ENCODE measurements around the gene VWA8.
"Not testable (repeated sequence)": the region's sequence is repeated elsewhere in the genome, so short reads cannot be mapped to it uniquely, and the experiment has no call there.

VWA8 gene

DNA sequence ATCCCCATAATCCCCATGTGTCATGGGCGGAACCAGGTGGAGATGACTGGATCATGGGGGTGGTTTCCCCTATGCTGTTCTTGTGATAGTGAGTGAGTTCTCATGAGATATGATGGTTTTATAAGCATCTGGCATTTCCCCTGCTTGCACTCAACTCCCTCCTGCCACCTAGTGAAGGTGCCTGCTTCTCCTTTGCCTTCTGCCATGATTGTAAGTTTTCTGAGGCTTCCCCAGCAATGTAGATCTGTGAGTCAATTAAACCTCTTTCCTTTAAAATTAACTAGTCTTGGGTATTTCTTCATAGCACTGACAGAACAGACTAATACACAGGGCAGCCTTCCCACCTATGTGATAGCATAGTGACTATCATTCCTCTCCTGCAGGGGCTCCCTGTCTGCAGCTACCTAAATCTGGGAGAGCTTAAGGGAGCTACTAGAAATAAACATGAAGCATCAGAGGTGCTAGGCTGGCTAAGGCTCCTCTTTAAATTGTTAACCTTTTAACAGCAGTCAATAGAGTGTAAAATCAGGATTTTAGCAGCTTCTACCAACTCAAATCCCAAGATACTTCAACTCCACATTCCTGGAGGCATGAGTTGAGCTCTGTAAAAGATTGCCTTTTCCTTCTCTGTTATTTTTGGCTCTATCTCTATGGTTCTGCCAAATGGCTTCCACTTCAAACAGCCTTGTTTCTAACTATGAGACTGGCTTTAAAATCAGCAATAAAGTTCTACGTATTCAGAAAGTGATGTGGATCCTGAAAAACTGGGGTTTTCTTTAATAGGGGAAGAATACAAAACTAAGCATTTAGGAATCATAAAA is 112.3 kb downstream of the VWA8 start:
- no peak for DNase-seq

- no peak for DNase-seq
These were observed 113.7 kb downstream of the VWA8 start for GRCh38 chr13:41847216-41847615.

DNA sequence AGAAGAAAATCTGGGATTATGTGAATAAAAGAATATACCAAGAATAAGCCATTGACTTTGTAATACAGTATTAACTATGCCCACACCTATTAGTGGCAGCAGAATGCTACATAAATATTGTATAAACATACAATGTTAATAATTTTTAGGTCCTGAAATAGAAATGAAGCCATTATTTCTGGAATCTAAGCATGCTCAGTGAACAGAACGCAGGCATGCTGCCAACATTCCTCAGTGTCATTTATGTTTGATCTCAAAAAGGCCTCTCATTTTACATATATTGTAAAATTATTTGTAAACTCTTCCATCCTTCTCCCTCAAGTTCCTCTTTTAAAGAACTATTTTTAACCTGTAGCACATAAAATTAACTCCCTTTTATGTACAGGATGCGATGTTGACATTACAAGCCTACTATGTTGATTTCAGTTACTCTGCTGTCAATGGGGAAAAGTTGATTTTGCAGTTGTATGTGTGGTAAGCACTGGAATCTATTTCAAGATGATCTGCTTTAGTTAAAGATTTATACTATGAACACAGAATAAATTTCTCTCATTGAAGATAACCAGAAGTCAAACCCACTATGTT is 118.8 kb downstream of the VWA8 start:
- no peak for DNase-seq

DNA sequence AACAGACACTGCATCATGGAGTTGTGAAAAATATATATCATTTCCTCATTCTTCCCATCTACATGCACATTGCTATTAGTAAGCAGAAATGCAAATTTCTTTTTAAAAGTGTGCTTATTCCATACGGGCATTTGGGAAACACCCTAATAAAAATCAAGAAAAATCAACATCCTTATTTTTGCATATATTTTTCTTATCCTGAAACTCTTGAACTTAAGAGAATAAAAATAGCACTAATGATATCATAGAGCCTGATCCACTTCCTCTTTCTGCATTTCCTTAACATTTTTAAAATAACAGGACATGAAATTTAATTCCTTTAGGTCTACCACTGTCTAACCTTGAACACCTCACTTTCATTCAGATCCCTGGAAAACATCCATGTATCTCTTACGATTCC is 123.3 kb downstream of the VWA8 start:
- no peak for DNase-seq

- no peak for DNase-seq
These were observed 125.0 kb downstream of the VWA8 start for GRCh38 chr13:41835871-41836270.

DNA sequence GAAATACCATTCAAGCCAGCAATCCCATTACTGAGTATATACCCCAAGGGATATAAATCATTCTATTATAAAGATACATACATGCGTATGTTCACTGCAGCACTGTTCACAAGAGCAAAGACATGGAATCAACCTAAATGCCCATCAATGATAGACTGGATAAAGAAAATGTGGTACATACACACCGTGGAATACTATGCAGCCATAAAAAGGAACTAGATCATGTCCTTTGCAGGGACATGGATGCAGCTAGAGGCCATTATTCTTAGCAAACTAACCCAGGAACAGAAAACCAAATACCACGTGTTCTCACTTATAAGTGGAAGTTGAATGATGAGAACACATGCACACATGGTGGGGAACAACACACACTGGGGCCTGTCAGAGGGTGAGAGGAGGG is 126.2 kb downstream of the VWA8 start:
- DNase-seq, result not testable (repeated sequence)

GRCh38 chr13:41833831-41834230 is 127.1 kb downstream of the VWA8 start:
- DNase-seq, result no peak

DNA sequence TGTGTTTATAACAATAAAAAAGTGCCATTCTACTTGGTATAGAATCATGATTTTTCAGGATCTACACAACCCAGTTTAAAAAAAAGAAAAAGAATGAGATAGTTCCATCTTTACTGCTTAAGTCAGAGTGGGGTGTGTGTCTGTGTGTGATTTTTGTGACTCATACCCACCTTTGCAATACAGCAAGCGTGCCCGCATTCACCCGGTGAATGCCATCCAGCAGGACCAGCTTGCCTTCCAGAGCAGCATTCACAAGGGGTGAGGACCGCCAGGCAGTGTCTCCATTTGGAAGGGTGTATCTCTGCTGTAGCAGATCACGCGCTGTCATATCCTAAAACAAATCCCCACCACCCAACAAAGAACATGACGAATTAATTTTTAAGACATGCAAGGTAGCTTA is 127.7 kb downstream of the VWA8 start:
- DNase-seq, result no peak

DNA sequence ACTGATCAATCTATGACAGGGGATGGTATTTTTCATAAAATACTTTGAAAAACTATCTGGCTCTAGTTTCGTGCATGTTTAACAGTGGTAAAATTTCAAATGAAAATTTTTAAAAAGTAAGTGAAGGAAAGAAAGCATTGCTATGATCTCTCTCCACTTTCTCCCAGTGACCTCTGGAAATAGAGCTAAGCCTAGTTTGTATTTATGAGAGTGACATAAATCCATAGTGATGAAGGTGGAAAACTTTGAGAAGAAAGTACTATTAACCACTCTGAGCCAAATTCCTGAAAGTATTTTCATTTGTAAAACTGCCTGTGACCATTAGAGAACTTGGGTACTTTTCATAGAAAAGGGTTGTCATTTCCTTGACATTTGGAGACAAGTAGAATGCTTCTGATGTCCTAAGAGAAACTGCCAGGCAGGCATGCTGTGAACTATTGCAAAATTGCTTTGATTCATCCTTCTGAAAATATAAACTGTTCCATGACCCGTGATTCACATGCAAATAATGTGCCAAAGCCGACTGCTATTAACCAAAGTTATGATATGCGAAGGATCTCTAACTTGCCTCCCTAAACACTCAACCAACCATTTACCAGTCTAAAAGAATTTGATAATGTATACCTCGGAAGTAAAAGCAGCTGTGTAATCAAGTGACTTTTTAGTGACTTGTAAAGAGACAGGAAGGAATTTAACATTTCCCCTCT is 133.2 kb downstream of the VWA8 start:
- DNase-seq, result no peak

GRCh38 chr13:41825691-41826090 is 135.2 kb downstream of the VWA8 start:
- no peak for DNase-seq

DNA sequence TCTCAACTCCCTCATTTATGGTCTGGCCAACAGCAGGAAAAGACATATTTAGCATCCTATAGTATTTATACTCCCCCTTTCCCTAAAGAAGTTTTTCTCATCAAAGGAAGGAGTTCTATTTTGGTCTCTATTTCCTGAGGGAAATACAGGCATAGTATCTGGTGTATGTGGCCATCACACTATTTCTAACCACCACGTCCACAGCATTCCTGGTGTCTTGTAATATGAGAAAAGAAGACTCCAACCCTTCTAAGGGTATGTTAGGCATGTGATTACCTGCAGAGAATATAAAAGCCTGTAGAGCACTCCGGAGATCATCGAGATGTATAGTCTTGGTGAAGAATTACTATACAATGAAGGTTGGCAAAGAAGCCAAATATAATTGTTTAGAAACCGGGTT is 137.4 kb downstream of the VWA8 start:
- no peak for DNase-seq

DNA sequence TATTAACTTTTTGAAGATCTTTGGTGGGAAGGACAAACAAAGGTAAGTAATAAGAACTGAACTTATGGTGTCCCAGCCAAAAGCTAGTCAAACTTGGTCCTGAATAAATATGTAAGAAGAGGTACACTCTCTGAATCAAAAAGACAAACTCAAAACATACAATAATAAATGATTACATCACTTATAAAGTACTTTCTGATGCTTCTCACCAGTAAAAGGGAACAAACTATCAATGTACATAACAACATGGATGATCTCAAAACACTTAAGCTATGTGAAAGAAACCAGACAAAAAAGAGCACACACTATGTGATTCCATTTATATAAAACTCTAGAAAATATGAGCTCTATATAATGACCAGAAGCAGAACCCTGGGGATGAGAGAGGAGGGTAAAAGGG is 138.3 kb downstream of the VWA8 start:
- DNase-seq, result no peak

- DNase-seq, result no peak
These were observed 139.7 kb downstream of the VWA8 start for GRCh38 chr13:41821238-41821594.

DNA sequence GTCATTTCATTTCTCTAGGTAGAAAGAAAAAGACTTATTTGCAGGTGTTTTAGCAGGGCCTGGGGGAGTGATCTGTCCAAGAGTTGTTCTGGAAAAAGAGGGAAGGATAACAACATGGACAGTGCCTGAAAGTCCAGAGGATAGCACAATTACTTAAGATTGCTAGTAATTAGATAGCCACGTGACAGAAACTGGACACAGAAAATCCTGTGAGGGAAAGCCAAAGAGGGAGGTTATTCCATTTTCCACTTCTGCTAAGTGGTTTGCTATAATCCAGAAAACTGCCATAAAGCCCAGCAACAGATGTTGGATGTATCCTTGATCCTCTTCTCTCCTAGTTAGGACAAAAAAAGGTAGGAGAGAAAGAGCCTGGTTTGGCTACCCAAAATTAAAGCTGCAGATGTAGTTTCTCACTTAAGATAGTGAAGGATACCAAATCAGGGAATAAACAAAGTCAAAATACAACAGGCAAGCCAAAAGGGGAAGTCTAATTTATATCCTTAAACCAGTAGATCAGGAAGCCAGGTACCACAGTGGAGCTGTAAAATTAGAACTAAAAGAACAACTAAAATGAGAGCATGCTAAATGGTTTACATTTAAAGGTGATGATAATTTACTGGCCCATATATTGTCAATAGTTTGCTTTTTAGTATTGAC is 140.2 kb downstream of the VWA8 start:
- no peak for DNase-seq

- no peak for DNase-seq
These were observed 144.9 kb downstream of the VWA8 start for GRCh38 chr13:41816057-41816456.

- no peak for DNase-seq
These were observed 147.5 kb downstream of the VWA8 start for GRCh38 chr13:41813426-41813825.

DNA sequence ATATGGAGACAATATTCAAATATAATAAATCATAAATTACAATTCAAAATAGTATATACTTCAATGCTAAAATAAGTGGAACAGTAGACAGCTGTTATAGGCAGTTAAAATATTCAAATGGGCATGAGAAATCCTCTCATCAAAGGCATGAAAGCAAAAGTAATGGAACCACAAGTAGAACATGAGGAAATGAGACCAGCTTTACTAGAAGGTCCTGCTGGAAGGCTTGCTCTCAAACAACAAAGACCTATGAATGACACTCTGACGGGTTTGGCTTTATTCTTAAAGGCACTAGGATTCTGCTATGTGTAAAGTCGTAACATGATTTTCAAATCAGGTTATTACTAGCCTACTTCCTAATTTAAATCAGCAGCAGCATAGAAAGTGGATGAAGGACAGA is 148.1 kb downstream of the VWA8 start:
- DNase-seq, result no peak

- no peak for DNase-seq
These were observed 148.7 kb downstream of the VWA8 start for GRCh38 chr13:41812237-41812636.

DNA sequence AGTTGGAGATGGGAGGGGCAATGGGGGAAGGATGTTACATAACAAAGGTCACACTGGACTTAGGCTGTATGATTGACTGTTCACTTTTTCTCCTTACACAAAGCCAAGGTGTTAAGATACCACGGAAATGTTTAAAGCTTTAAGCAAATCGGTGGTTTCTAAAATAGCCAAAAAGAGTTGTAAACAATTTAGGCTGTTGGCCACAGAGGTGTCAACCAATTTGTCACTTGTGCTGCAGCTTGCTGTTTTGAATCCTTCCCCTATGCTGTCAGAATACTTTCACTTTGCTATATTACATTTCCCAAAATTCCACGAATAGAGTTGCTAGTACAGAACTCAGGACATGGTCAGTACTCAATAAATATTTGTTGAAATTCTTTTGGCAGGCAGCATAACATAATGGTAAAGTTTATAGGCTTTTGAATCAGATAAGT is 149.3 kb downstream of the VWA8 start:
- no peak for DNase-seq

- DNase-seq, result no peak
These were observed 150.9 kb downstream of the VWA8 start for GRCh38 chr13:41809962-41810361.

DNA sequence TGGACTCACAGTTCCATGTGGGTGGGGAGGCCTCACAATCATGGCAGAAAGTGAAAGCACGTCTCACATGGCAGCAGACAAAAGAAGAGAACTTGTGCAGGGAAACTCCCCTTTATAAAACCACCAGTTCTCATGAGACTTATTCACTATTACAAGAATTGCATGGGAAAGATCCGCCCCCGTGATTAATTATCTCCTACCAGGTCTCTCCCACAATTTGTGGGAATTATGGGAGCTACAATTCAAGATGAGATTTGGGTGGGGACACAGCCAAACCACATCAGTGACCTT is 157.5 kb downstream of the VWA8 start:
- not testable (repeated sequence) for DNase-seq

DNA sequence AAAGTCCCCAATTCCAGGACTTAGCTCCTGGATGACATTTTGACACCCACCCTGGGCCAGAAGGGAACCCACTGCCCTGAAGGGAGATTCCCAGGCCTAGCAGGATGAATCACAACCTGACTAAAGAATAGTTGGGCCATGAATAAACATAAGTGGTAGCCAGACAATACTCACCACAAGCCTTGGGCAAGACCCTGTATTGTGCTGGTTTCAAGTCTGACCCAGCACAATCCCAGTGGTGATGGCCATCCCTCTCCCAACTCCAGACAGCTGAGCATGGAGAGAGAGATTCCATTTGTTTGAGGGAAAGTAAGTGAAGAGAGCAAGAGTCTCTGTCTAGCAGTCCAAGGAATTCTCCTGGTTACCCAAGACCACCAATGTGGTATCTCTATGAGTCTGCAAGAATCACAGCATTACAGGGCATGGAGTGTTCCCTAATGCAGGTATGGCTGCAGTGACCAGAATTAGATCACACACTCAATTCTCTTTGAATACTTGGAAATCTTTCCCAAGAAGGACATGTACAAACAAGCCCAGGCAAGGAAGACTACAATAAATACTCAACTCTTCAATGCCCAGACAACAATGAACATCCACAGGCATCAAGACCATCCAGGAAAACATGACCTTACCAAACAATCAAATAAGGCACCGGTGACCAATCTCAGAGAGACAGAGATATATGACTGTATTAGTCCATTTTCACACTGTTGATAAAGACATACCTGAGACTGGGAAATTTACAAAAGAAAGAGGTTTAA is 158.0 kb downstream of the VWA8 start:
- DNase-seq, result no peak

GRCh38 chr13:41802043-41802683 is 158.7 kb downstream of the VWA8 start:
- no peak for DNase-seq

All from retina (tissue), 1 donor.